Measurements from ENCODE around the gene STUB1.

- TF ChIP-seq CTCF (IDR thresholded peaks at IDR 0.05; ENCODE audit: low read length): no peak
- TF ChIP-seq EZH2phosphoT487 (IDR thresholded peaks at IDR 0.05; ENCODE audit: low read length): no peak
- peak; percentile 56 for TF ChIP-seq EZH2 (optimal IDR thresholded peaks at IDR 0.05; ENCODE audit: low read depth, low read length)
These were observed 20.7 kb downstream of the STUB1 start for GRCh38 chr16:700684-701584.

Measured in MM.1S (cell line).